Activated T-cell treated with anti-CD3 and anti-CD28 coated beads, Interleukin-2, amount 50 U/mL, for 72 hours (primary cell): ENCODE data around the gene POLR2L. TPM values are rescaled to one million over a fixed set of nuclear protein-coding genes. Genes with fewer than 3 reads are reported as not detected.

Experiments used
- ATAC-seq, 2 donors: fragments of 150-1000 bp; cut with Tn5 transposase; replicated peaks in 1 of 2; 2 replicates each; pipeline ENCODE4 v1.10.0; 2021; ENCODE audit warnings: moderate library complexity in 2 of 2, mild to moderate bottlenecking in 1 of 2
- DNase-seq, 2 donors: peaks; one replicate each; pipeline ENCODE4 v3.0.0; 2021 to 2022; ENCODE audit warnings: mixed read lengths in 1 of 2
- H3K27ac Mint-ChIP-seq: one replicate; pipeline ENCODE4 v1.8.0; 2022; ENCODE audit warnings: mild to moderate bottlenecking, moderate library complexity, mixed read lengths
- H3K27me3 Mint-ChIP-seq: one replicate; pipeline ENCODE4 v1.8.0; 2022; ENCODE audit warnings: low read depth, mixed read lengths
- H3K36me3 Mint-ChIP-seq, 2 donors: one replicate each; pipeline ENCODE4 v1.8.0; 2022; ENCODE audit warnings: mixed read lengths in 2 of 2, mild to moderate bottlenecking in 1 of 2; ENCODE audit not compliant: insufficient read depth in 2 of 2
- H3K4me1 Mint-ChIP-seq: one replicate; pipeline ENCODE4 v1.8.0; 2022; ENCODE audit warnings: low read depth, mixed read lengths
- H3K4me3 Mint-ChIP-seq, 2 donors: one replicate each; pipeline ENCODE4 v1.8.0; 2022; ENCODE audit warnings: mild to moderate bottlenecking in 2 of 2, mixed read lengths in 2 of 2, moderate library complexity in 2 of 2
- H3K9me3 Mint-ChIP-seq, 2 donors: one replicate each; pipeline ENCODE4 v1.8.0; 2022; ENCODE audit warnings: mixed read lengths in 2 of 2
- total RNA-seq, 2 donors: library from RNA; stranded (reverse); gene quantifications; one replicate each; pipeline ENCODE4 v1.2.3, GENCODE V29; 2022

The POLR2L gene
- total RNA-seq, 2 donors from 2014 or later, result 28.2 to 30.9 TPM

DNA sequence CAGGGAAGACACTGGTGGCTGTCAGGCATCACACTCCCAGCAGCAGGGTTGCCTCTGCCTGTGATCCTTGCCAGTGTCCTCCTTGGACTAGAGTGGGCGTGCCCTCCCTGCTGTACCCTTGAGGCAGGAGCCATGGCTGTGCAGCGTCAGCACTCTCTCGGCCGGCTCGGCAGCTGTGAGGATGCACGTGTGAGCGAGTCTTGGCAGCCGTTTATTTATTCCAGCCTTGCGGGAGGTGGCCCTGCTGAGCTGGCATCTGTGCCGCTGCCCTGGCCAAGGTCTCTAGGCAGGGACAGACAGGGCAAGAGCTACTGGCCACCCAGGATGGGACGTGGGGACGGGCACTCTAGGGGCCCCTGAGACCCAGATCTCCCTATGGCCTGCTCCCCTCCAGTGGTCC is 34.2 kb upstream of the POLR2L start:
- Mint-ChIP-seq H3K27ac (no peak overlapping the region), H3K4me1 (no peaks in the 10 kb centered on the region), H3K9me3 (no peaks in the 10 kb centered on the region), H3K4me3 (no peak overlapping the region), H3K27me3 (no peaks in the 10 kb centered on the region), H3K36me3 (peaks cover 0 to 6% of the 10 kb centered on the region in 2 donors)
- ATAC-seq (no peak), DNase-seq (no peak)

DNA sequence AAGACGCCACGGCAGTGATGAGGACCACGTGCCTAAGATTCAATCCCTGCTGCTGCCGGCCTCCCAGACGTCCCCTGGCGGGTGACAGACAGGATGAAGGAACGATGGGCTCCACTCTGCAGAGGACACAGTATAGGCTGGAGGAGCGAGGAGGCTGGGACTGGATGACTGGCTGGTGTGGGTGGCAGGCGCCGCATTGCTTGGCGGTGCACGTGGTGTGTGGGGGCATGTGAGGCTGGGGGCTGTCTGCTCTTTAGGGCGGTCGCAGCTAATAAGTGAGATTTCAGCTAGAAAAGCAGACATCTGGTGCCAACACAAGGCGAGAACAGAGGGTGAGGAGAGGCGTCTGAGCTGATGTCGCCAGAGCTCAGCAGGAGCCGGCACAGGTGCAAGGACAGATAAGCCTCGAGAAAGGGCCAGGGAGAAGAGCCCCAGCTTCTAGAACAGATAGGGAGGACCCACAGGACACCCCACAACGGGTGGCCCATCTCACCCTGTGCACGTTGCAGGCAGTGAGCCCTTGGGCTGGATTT is 33.5 kb upstream of the POLR2L start:
- H3K27ac Mint-ChIP-seq, result no peak overlapping the region
- H3K9me3 Mint-ChIP-seq, result no peaks in the 10 kb centered on the region
- no peak for ATAC-seq
- H3K4me1 Mint-ChIP-seq, result no peaks in the 10 kb centered on the region
- DNase-seq, result no peak
- H3K4me3 Mint-ChIP-seq, result no peak overlapping the region
- peaks cover 0 to 6% of the 10 kb centered on the region in 2 donors for H3K36me3 Mint-ChIP-seq
- no peaks in the 10 kb centered on the region for H3K27me3 Mint-ChIP-seq

- H3K36me3 Mint-ChIP-seq, result peaks cover 0 to 2% of the 10 kb centered on the region in 2 donors
- no peaks in the 10 kb centered on the region for H3K9me3 Mint-ChIP-seq
- H3K4me3 Mint-ChIP-seq, result no peak overlapping the region
- no peaks in the 10 kb centered on the region for H3K27me3 Mint-ChIP-seq
- DNase-seq (no peak), ATAC-seq (no peak)
- no peak overlapping the region for H3K27ac Mint-ChIP-seq
- no peaks in the 10 kb centered on the region for H3K4me1 Mint-ChIP-seq
Observed at GRCh38 chr11:875203-875602, 32.9 kb upstream of the POLR2L start.

- ATAC-seq (no peak), DNase-seq (no peak)
- Mint-ChIP-seq H3K36me3 (peaks cover 0 to 2% of the 10 kb centered on the region in 2 donors), H3K27me3 (no peaks in the 10 kb centered on the region), H3K27ac (no peak overlapping the region), H3K9me3 (no peaks in the 10 kb centered on the region), H3K4me1 (no peaks in the 10 kb centered on the region), H3K4me3 (no peak overlapping the region)
Observed at GRCh38 chr11:873706-874105, 31.4 kb upstream of the POLR2L start.

DNA sequence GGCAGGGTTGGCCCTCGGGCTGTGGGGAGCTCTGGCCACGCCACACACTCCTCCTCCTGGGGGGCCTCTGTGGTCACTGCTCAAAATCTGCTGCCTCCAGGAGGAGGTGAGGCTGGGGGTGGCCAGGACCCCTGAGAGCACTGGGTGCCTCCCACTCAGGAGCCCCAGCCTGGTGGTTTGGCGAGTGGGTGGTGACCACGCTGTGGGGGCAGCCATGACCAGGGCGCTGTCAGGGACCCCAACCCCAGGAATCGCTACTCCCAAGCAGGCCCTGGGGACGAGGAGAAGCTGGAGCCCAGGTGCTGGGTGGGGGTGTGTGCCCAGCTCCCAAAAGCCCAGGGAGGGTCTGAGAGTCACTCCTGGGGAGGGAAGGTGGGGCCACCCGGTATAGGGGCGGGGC is 30.5 kb upstream of the POLR2L start:
- H3K27me3 Mint-ChIP-seq, result no peaks in the 10 kb centered on the region
- DNase-seq (no peak), ATAC-seq (no peak)
- H3K9me3 Mint-ChIP-seq, result no peaks in the 10 kb centered on the region
- H3K36me3 Mint-ChIP-seq, result peaks cover 0 to 1% of the 10 kb centered on the region in 2 donors
- H3K4me3 Mint-ChIP-seq, result no peak overlapping the region
- no peak overlapping the region for H3K27ac Mint-ChIP-seq
- H3K4me1 Mint-ChIP-seq, result no peaks in the 10 kb centered on the region

- H3K4me3 Mint-ChIP-seq, result no peak overlapping the region
- H3K4me1 Mint-ChIP-seq, result no peaks in the 10 kb centered on the region
- DNase-seq (no peak), ATAC-seq (no peak)
- H3K36me3 Mint-ChIP-seq, result no peaks in the 10 kb centered on the region
- no peak overlapping the region for H3K27ac Mint-ChIP-seq
- no peaks in the 10 kb centered on the region for H3K27me3 Mint-ChIP-seq
- no peaks in the 10 kb centered on the region for H3K9me3 Mint-ChIP-seq
Observed at GRCh38 chr11:871472-871871, 29.1 kb upstream of the POLR2L start.

GRCh38 chr11:870418-870817 is 28.1 kb upstream of the POLR2L start:
- no peaks in the 10 kb centered on the region for H3K27me3 Mint-ChIP-seq
- ATAC-seq, result no peak
- H3K27ac Mint-ChIP-seq, result no peak overlapping the region
- DNase-seq, result no peak
- no peaks in the 10 kb centered on the region for H3K9me3 Mint-ChIP-seq
- no peak overlapping the region for H3K4me3 Mint-ChIP-seq
- no peaks in the 10 kb centered on the region for H3K4me1 Mint-ChIP-seq
- H3K36me3 Mint-ChIP-seq, result no peaks in the 10 kb centered on the region

DNA sequence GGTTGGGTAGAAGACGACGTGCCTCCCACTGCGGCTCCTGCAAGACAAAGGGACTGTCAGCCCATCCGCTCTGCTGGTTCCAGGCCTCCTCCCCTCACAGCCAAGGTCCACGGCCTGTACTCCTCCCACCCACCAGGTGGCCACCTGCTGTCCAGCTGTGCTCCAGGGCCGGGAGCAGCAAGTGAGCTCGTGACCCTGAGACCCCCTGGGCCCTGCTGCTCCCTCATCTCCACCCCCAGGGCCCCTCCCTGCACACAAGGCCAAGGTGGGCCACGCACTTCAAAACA is 27.7 kb upstream of the POLR2L start:
- ATAC-seq, result no peak
- Mint-ChIP-seq H3K27ac (no peak overlapping the region), H3K4me3 (no peak overlapping the region), H3K9me3 (no peaks in the 10 kb centered on the region), H3K36me3 (no peaks in the 10 kb centered on the region), H3K4me1 (no peaks in the 10 kb centered on the region), H3K27me3 (no peaks in the 10 kb centered on the region)
- no peak for DNase-seq

GRCh38 chr11:869399-870126 is 27.2 kb upstream of the POLR2L start:
- no peaks in the 10 kb centered on the region for H3K27me3 Mint-ChIP-seq
- H3K36me3 Mint-ChIP-seq, result no peaks in the 10 kb centered on the region
- no peak overlapping the region for H3K27ac Mint-ChIP-seq
- ATAC-seq, result no peak
- DNase-seq, result no peak
- H3K4me1 Mint-ChIP-seq, result no peaks in the 10 kb centered on the region
- H3K4me3 Mint-ChIP-seq, result no peak overlapping the region
- no peaks in the 10 kb centered on the region for H3K9me3 Mint-ChIP-seq

GRCh38 chr11:868802-869201 is 26.5 kb upstream of the POLR2L start:
- Mint-ChIP-seq H3K36me3 (no peaks in the 10 kb centered on the region), H3K4me1 (no peaks in the 10 kb centered on the region), H3K27ac (no peak overlapping the region), H3K4me3 (no peak overlapping the region), H3K9me3 (no peaks in the 10 kb centered on the region), H3K27me3 (no peaks in the 10 kb centered on the region)
- DNase-seq (no peak), ATAC-seq (no peak)

- Mint-ChIP-seq H3K4me3 (no peak overlapping the region), H3K27ac (no peak overlapping the region), H3K4me1 (no peaks in the 10 kb centered on the region), H3K9me3 (no peaks in the 10 kb centered on the region), H3K27me3 (no peaks in the 10 kb centered on the region), H3K36me3 (no peaks in the 10 kb centered on the region)
- no peak for ATAC-seq
- DNase-seq, result no peak
Observed at GRCh38 chr11:868394-868793, 26.1 kb upstream of the POLR2L start.

- ATAC-seq (no peak), DNase-seq (no peak)
- Mint-ChIP-seq H3K4me1 (no peaks in the 10 kb centered on the region), H3K9me3 (no peaks in the 10 kb centered on the region), H3K27me3 (no peaks in the 10 kb centered on the region), H3K4me3 (no peak overlapping the region), H3K36me3 (no peaks in the 10 kb centered on the region), H3K27ac (no peak overlapping the region)
Observed at GRCh38 chr11:867856-868358, 25.6 kb upstream of the POLR2L start.

DNA sequence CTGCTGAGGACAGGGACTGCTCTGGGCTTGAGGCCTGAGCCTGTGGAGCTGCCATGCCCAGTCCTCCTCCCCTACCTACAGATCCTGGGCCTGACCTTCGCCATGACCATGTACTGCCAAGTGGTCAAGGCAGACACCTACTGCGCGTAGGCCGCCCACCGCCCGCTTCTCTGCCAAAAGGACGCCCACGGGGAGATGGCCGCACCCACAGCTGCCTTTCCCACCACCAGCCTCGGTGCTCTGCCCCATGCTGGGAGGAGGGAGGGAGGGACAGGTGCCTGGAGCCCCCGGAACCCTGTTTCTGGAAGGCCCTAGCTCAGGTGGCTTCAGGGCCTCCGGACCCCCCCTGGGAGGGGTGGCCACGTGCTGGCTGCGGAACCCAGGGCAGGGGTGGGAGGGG is 24.2 kb upstream of the POLR2L start:
- no peak overlapping the region for H3K27ac Mint-ChIP-seq
- no peaks in the 10 kb centered on the region for H3K9me3 Mint-ChIP-seq
- no peaks in the 10 kb centered on the region for H3K36me3 Mint-ChIP-seq
- no peaks in the 10 kb centered on the region for H3K27me3 Mint-ChIP-seq
- ATAC-seq, result no peak
- DNase-seq, result no peak
- H3K4me1 Mint-ChIP-seq, result no peaks in the 10 kb centered on the region
- no peak overlapping the region for H3K4me3 Mint-ChIP-seq
